ENCODE data around the gene HRH1. TPM values are rescaled to one million over a fixed set of nuclear protein-coding genes. Genes with fewer than 3 reads are reported as not detected.

Gene HRH1
- total RNA-seq, 1 donor from 2014 or later = 0.19 TPM

DNA sequence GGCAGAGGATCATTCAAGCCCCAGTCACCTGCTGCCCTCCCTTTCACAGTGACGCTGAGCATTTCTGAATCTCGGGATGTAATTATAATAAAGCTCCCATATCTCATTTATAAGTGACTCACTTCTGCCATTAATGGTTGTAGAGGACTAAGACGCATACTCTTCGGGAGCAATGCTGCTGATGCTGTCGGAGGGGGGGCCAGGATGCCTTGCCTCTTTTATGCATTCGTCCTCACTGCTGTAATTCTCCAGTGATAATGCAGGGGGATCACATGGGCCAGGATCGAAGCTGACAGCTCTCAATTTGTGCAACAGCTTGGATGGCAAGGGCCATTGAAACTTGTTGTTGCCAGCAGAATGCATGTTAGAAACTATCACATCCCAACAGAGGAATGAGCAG, 3.1 kb downstream of the HRH1 start:
- H3F3A ChIP-seq (ENCODE audit: low read depth) = peaks cover 6% of the 10 kb centered on the region
- H3K36me3 ChIP-seq = no peaks in the 10 kb centered on the region
- Mint-ChIP-seq H3K36me3 (no peaks in the 10 kb centered on the region), H3K27ac (no peak overlapping the region), H3K4me3 (no peak overlapping the region), H3K4me1 (peaks cover 15% of the 10 kb centered on the region), H3K27me3 (ENCODE audit: insufficient read depth, low read depth) (peaks cover 27% of the 10 kb centered on the region), H3K9me3 (no peaks in the 10 kb centered on the region)
- peaks cover 72% of the 10 kb centered on the region for H3K27me3 ChIP-seq
- no peak overlapping the region for H3K27ac ChIP-seq
- H2AFZ ChIP-seq (replicated peaks) = no peak overlapping the region
- H3K79me2 ChIP-seq (ENCODE audit: low read depth) = no peaks in the 10 kb centered on the region
- no peak overlapping the region for H3K9ac ChIP-seq
- no peak for DNase-seq (ENCODE audit: low spot score)
- no peaks in the 10 kb centered on the region for H3K9me3 ChIP-seq (ENCODE audit: low read depth)
- H3K4me2 ChIP-seq = no peak overlapping the region
- H3K4me3 ChIP-seq = no peak overlapping the region
- H3K4me1 ChIP-seq = peaks cover 11% of the 10 kb centered on the region
- peaks cover 5% of the 10 kb centered on the region for H4K20me1 ChIP-seq (ENCODE audit: low read depth)
- TF ChIP-seq EZH2phosphoT487 (IDR thresholded peaks at IDR 0.05) (no peak), EZH2 (IDR thresholded peaks at IDR 0.05) (no peak)
- TF ChIP-seq, protein P1, sequence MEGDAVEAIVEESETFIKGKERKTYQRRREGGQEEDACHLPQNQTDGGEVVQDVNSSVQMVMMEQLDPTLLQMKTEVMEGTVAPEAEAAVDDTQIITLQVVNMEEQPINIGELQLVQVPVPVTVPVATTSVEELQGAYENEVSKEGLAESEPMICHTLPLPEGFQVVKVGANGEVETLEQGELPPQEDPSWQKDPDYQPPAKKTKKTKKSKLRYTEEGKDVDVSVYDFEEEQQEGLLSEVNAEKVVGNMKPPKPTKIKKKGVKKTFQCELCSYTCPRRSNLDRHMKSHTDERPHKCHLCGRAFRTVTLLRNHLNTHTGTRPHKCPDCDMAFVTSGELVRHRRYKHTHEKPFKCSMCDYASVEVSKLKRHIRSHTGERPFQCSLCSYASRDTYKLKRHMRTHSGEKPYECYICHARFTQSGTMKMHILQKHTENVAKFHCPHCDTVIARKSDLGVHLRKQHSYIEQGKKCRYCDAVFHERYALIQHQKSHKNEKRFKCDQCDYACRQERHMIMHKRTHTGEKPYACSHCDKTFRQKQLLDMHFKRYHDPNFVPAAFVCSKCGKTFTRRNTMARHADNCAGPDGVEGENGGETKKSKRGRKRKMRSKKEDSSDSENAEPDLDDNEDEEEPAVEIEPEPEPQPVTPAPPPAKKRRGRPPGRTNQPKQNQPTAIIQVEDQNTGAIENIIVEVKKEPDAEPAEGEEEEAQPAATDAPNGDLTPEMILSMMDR (IDR thresholded peaks at IDR 0.05) = no peak

GRCh38 chr3:11159421-11159904, 5.2 kb downstream of the HRH1 start:
- Mint-ChIP-seq H3K9me3 (no peaks in the 10 kb centered on the region), H3K27me3 (ENCODE audit: insufficient read depth, low read depth) (peaks cover 23% of the 10 kb centered on the region), H3K36me3 (no peaks in the 10 kb centered on the region), H3K27ac (no peak overlapping the region), H3K4me3 (no peak overlapping the region), H3K4me1 (peaks cover 11% of the 10 kb centered on the region)
- Histone ChIP-seq H3K79me2 (ENCODE audit: low read depth) (no peaks in the 10 kb centered on the region), H3K4me1 (peaks cover 7% of the 10 kb centered on the region), H4K20me1 (ENCODE audit: low read depth) (no peaks in the 10 kb centered on the region), H3K9me3 (ENCODE audit: low read depth) (no peaks in the 10 kb centered on the region), H3K4me2 (no peak overlapping the region), H3K4me3 (no peak overlapping the region), H3F3A (ENCODE audit: low read depth) (peaks cover 6% of the 10 kb centered on the region), H3K36me3 (no peaks in the 10 kb centered on the region), H2AFZ (replicated peaks) (no peak overlapping the region), H3K27me3 (peaks cover 51% of the 10 kb centered on the region), H3K27ac (no peak overlapping the region), H3K9ac (no peak overlapping the region)
- TF ChIP-seq EZH2phosphoT487 (IDR thresholded peaks at IDR 0.05) (no peak), EZH2 (IDR thresholded peaks at IDR 0.05) (no peak)
- TF ChIP-seq, protein P1 (IDR thresholded peaks at IDR 0.05) = no peak
- DNase-seq (ENCODE audit: low spot score) = no peak

DNA sequence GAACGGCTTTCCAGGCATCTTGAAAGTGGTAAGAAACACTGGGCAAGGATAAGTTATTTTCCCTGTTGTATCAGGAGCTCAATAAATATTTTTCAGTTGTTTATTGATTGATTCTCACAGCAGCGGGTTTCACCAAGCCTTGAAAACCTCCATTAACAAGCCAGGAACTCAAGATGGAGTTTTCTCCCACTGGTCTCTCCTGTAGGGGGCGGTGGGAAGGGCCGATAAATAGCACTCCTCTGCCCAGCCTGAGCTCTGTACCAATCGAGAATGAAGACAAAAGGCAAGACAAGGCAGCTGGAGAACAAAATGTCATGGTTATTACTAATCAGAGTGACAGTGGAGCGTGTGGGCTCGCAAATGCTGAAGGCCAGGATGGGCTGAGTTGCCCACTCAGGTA, 7.4 kb downstream of the HRH1 start:
- Histone ChIP-seq H3K27ac (no peak overlapping the region), H3K9ac (no peak overlapping the region), H3K9me3 (ENCODE audit: low read depth) (no peaks in the 10 kb centered on the region), H3K36me3 (no peaks in the 10 kb centered on the region), H3F3A (ENCODE audit: low read depth) (no peaks in the 10 kb centered on the region), H4K20me1 (ENCODE audit: low read depth) (no peaks in the 10 kb centered on the region), H2AFZ (replicated peaks) (no peak overlapping the region), H3K79me2 (ENCODE audit: low read depth) (no peaks in the 10 kb centered on the region), H3K4me3 (no peak overlapping the region), H3K4me2 (no peak overlapping the region), H3K27me3 (peaks cover 29% of the 10 kb centered on the region), H3K4me1 (no peaks in the 10 kb centered on the region)
- no peak for DNase-seq (ENCODE audit: low spot score)
- no peaks in the 10 kb centered on the region for H3K4me1 Mint-ChIP-seq
- peaks cover 12% of the 10 kb centered on the region for H3K27me3 Mint-ChIP-seq (ENCODE audit: insufficient read depth, low read depth)
- no peak overlapping the region for H3K27ac Mint-ChIP-seq
- TF ChIP-seq EZH2 (IDR thresholded peaks at IDR 0.05) (no peak), EZH2phosphoT487 (IDR thresholded peaks at IDR 0.05) (no peak)
- TF ChIP-seq, protein P1 (IDR thresholded peaks at IDR 0.05) = peak; percentile 20
- no peak overlapping the region for H3K4me3 Mint-ChIP-seq
- no peaks in the 10 kb centered on the region for H3K36me3 Mint-ChIP-seq
- no peaks in the 10 kb centered on the region for H3K9me3 Mint-ChIP-seq
